ENCODE measurements around the gene MLLT6.

Gene MLLT6

GRCh38 chr17:38743556-38744171 lies 38.6 kb downstream of the MLLT6 start:
- no peak for DNase-seq

GRCh38 chr17:38745545-38745944 lies 40.5 kb downstream of the MLLT6 start:
- DNase-seq = no peak

DNA sequence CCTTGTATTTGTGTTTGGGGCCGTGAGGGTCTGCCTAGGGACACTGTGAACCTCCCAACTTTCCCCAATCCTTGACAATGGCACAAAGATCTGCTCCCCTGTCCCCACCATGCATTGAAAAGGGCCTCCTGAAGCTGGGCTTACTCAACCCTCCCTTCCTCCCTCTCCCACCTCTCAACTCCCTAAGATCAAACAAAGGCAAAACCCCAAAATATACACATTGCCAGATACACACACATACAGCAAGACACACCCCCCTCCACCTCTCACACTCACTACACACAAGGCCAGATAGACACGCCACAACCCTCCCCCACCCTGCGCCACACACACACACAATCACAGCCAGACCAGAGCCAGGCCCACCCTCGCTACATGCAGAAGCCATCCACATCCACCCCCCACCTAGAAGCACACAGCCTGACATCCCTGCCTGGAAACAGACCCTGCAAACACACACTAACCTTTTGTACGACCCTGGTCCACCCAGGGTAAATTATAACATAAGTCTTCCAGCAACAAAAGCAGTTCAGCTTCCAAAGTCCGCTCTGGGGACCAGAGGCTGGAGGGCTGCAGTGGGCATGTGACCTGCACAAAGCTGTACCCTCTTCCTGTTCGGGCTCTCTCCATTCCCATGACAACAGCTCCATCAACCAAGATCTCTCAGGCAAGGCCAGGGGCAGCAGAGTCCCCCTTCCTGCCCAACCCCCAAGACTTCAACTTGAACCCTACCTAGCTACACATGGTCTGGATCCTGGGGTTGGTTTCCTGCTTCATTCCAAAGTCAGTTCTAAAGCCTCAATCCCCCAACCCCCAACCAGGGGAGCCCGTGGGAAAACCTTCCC lies 41.2 kb downstream of the MLLT6 start:
- DNase-seq = no peak

DNA sequence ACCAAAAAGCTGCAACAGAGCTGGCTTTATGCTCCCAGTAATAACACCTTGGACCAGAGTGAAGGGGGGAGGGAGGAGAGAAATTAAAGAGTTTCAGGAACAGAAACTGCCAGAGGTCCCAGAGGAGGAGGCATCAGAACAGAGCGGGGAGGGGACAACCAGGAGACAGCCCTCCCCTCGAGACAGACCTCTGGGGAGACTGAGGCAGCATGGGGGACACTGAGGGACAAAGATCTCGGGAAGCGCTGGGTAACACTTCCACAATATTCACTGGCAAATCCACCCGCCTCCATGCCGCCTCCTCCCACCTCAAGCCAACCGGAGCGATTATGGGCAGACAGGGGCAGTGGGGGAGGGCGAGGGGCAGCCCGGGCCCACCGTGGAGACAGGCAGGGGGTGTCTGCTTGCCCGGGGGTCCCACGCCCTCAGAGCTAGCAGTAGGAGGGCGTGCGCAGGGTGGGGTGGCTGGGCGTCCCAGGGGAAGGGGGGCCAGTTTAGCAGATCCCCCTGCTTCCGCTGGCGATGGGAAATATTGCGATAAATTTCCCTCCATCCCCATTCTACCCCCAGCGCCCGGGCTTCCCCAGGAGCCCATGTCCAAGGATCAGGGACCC lies 41.9 kb downstream of the MLLT6 start:
- DNase-seq = no peak

DNA sequence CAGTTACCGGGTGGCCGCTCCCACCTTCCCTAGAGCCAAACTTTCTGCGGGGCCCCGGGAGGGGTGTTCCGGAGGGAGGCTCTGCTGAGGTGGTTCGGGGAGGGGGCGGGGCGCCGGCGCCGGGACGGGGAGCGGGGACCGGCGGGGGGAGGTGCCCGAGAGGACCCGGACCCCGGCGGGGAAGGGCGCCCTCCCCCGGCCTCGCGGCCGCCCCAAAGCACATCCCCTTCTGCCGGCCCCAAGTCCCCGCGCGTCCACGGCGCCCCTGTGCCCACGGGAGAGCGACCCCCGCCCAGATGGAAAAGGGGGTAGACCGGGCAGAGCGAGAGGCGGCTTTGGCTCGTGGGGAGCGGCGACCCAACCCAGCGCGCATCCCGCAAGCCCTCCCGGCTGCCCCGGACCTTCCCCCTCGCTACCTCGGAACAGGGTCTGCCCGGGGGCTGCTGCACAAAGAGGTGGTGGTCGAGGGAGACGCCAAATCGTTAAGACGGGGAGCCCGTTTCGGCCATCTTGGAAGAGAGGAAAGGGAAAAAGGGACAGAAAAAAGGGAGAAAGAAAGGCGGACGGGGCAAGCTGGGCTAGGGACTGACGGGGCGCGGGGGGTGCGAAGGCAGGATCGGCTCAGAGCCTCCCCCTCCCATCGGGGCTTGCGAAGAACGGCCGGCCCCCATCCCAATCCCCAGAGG lies 42.5 kb downstream of the MLLT6 start:
- no peak for DNase-seq

GRCh38 chr17:38748149-38748891 lies 43.2 kb downstream of the MLLT6 start, which contains the start of gene PCGF2:
PCGF2 (minus strand) TSS chr17:38748336; CDS start chr17:38740402, 7,934 bp downstream.
- peak; percentile 94 for DNase-seq

DNA sequence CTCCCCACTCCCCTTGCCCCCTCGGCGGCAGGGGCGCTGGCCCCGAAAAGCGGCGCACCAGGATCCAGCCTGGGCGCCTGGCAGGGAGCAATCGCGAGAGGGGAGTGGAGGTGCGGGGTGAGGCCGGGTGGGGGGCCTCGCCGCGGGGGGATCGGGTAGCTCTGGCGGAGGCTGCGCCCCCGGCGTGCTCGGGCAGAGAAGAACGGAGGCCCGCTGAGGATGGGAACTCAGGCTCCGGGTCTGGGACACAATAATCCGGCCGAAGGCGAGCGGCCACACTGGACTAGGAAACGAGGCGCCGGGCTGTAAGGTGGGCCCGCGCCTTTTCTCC lies 43.8 kb downstream of the MLLT6 start:
- no peak for DNase-seq

- DNase-seq = peak; percentile 33
These were observed 44.4 kb downstream of the MLLT6 start for GRCh38 chr17:38749223-38750043.

GRCh38 chr17:38750044-38750311 lies 44.9 kb downstream of the MLLT6 start:
- no peak for DNase-seq

DNA sequence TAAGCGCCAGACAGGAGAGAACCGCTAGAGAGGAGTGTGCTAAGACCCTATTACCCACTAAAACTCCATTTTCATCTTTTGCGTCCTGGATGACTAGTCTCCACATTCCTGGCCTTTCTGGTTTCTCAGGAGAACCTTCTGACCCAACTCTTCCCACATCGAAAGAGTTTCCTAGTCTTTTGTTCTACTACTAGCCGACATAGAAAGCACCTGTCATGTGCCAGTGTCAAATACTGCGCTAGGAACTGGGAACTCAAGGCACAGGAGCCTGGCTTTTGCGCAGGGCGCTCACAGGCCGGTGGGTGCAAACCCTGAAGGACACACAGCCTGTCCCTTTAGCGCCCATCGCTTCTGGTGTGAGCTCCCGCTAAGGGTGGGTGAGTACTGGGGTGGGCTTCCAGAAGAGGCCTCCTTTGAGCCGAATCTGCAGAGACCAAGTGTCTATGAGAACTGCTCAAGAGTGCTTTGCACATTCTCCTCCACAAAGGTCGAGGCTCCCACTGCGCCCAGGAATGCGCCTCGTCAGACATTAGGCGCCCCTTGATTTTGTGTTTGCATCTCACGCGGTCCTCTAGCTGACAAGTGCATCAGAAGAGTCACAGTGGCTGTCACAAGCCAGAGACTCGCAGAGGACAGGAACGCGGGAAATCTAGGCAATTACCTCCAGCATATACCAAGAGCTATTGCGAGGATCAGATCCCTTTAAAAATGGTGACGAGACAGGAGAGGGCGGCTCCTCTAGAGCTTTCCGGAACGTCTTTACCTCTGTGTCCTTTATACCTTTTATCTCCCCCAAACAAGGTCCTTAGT lies 45.4 kb downstream of the MLLT6 start:
- DNase-seq = no peak

DNA sequence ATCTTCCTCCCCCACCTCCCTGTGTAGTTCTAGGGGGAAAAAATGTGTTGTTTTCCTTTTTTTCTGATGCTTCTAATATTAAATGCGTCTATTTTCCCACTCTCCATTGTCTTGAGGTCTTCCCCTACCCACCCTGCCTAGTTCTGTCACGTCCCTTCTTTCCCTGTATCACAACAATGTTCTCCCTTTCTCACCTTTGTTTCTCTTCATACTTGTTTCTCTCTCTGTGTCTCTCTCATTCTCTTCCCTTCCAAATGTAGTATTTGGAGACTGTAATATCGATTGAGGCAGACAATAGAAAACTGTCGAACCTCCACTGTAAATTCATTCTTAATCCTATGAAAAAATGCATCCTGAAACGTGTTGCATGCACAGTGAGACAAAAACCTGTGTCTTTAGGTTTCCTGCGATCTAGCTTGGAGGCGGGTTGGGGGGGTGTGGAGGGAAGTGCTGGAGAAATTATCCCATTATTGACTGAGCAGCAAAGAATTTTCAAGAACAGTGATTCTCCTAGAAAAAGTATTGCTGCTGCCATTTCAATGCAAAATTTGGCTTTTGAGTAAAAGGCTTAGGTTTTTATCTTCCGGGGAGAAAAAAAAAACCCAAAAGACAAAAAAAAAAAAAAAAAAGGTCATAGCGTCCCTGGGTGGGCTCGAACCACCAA lies 46.2 kb downstream of the MLLT6 start:
- DNase-seq = peak; percentile 31

- peak; percentile 90 for DNase-seq
These were observed 46.8 kb downstream of the MLLT6 start for GRCh38 chr17:38751808-38752307.

- peak; percentile 100 for DNase-seq
These were observed 47.4 kb downstream of the MLLT6 start, which contains the start of gene PSMB3 for GRCh38 chr17:38752308-38753070. PSMB3 (plus strand) TSS chr17:38752741; CDS start chr17:38752827, 86 bp downstream.

DNA sequence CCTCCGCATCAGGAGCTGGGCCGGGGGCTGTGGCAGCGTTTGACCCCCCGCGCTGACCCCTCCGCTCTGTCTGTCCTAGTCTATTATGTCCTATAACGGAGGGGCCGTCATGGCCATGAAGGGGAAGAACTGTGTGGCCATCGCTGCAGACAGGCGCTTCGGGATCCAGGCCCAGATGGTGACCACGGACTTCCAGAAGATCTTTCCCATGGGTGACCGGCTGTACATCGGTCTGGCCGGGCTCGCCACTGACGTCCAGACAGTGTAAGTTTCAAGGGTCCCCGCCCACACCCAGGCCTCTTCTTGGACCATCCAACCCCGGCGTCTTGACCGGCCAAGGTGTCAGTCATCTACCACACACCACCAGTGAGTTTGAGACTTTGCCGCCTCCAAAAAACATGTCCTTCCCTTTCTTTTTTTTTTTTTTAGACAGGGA lies 48.0 kb downstream of the MLLT6 start:
- DNase-seq = no peak

DNA sequence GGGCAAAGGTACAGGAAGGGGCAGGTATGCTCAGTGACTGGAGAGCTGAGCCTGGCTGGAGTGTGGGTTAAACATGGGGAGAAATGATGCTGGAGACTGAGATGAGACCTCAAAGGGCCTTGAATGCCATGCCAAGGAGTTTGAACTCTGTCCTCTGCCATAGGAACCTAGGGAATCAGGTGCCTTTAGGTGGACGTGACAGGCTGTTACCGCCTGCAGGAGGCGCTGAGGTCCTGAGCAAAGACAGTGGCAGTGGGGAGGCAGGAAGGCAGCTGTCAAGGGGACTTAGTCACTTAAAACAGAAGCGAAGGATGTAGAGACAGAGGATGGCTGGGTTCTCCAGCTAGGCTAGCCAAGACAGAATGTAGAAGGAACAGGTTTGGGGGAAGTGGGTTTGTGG lies 56.5 kb downstream of the MLLT6 start:
- DNase-seq = peak; percentile 25

GRCh38 chr17:38762231-38762630 lies 57.2 kb downstream of the MLLT6 start:
- DNase-seq = no peak

- DNase-seq = no peak
These were observed 61.3 kb downstream of the MLLT6 start for GRCh38 chr17:38766341-38766740.

- DNase-seq = no peak
These were observed 63.3 kb downstream of the MLLT6 start for GRCh38 chr17:38768417-38768816.

GRCh38 chr17:38773258-38773657 lies 68.2 kb downstream of the MLLT6 start:
- DNase-seq = no peak

All from fibroblast of skin of scalp (primary cell).